Mammary epithelial cell (primary cell): Measurements from ENCODE around the gene MPDZ.

ENCODE experiments used
- EZH2 ChIP-seq: IDR thresholded peaks from 2 replicates; pipeline ENCODE4 v1.6.1; 2012; ENCODE audit warnings: low read length, inconsistent platforms, borderline replicate concordance
- TF ChIP-seq, protein P1 (sequence below), 2 donors: IDR thresholded peaks in 1 of 2; conservative IDR thresholded peaks in 1 of 2; 2 replicates each; pipeline ENCODE4 v1.5.1; 2011 to 2012; ENCODE audit warnings: inconsistent platforms in 2 of 2, low read length in 2 of 2, mild to moderate bottlenecking in 2 of 2, control low read depth in 1 of 2, low read depth in 1 of 2; ENCODE audit not compliant: insufficient read depth in 1 of 2; ENCODE audit errors: extremely low read depth in 1 of 2

DNA sequence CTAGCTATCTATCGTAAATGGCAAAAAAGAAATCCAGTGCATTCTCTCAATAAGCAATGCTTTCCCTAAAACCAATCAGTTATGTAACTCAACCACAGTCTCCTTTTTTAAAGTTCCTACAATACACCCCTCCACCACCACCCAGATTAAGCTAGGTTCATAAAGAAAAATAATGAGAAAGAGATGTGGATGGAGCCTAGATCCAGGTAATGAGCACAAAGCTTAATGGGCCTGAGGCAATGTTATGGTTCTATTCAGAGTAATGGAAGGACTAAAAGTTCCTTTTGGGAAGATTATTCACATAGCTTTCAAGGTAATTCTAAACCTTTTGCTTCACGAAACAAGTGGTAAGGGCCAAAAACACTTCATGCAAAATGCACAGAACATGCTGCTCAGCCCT, 113.5 kb downstream of the MPDZ start:
- TF ChIP-seq, protein P1, sequence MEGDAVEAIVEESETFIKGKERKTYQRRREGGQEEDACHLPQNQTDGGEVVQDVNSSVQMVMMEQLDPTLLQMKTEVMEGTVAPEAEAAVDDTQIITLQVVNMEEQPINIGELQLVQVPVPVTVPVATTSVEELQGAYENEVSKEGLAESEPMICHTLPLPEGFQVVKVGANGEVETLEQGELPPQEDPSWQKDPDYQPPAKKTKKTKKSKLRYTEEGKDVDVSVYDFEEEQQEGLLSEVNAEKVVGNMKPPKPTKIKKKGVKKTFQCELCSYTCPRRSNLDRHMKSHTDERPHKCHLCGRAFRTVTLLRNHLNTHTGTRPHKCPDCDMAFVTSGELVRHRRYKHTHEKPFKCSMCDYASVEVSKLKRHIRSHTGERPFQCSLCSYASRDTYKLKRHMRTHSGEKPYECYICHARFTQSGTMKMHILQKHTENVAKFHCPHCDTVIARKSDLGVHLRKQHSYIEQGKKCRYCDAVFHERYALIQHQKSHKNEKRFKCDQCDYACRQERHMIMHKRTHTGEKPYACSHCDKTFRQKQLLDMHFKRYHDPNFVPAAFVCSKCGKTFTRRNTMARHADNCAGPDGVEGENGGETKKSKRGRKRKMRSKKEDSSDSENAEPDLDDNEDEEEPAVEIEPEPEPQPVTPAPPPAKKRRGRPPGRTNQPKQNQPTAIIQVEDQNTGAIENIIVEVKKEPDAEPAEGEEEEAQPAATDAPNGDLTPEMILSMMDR (conservative IDR thresholded peaks at IDR 0.05 in 1 of 2, IDR thresholded peaks at IDR 0.05 in 1 of 2; ENCODE audit: extremely low read depth in 1 of 2, insufficient read depth in 1 of 2, low read depth in 1 of 2, low read length in 2 of 2), result no peak
- TF ChIP-seq EZH2, result no peak
